ENCODE results near the gene SFMBT2. TPM values are rescaled to one million over a fixed set of nuclear protein-coding genes. Genes with fewer than 3 reads are reported as not detected.

Gene SFMBT2
- total RNA-seq, 4 donors from 2014 or later = 1.2 to 5.5 (median 3.2) TPM

- DNase-seq (ENCODE audit: low spot score in 2 of 2) = no peak
- no peak overlapping the region for H3K4me3 ChIP-seq
- no peak overlapping the region for H3K27ac ChIP-seq
- H3K4me1 ChIP-seq = no peaks in the 10 kb centered on the region
- TF ChIP-seq CTCF (IDR thresholded peaks at IDR 0.05) (no peak), POLR2A (IDR thresholded peaks at IDR 0.05) (no peak), POLR2AphosphoS5 (IDR thresholded peaks at IDR 0.05) (no peak), EP300 (IDR thresholded peaks at IDR 0.05) (no peak)
- peaks cover 18% of the 10 kb centered on the region for H3K36me3 ChIP-seq
- no peaks in the 10 kb centered on the region for H3K27me3 ChIP-seq
- no peaks in the 10 kb centered on the region for H3K9me3 ChIP-seq
- 88% methylated on average over 6 of the region's 6 CpGs for WGBS
These were observed 46.4 kb downstream of the SFMBT2 start for GRCh38 chr10:7364474-7364873.

GRCh38 chr10:7363700-7364099 is 47.1 kb downstream of the SFMBT2 start:
- DNase-seq (ENCODE audit: low spot score in 2 of 2) = no peak
- H3K4me1 ChIP-seq = no peaks in the 10 kb centered on the region
- H3K27me3 ChIP-seq = no peaks in the 10 kb centered on the region
- peaks cover 18% of the 10 kb centered on the region for H3K36me3 ChIP-seq
- no peak overlapping the region for H3K4me3 ChIP-seq
- no peak overlapping the region for H3K27ac ChIP-seq
- WGBS = 89% methylated on average over 6 of the region's 6 CpGs
- TF ChIP-seq POLR2A (IDR thresholded peaks at IDR 0.05) = no peak
- TF ChIP-seq CTCF (IDR thresholded peaks at IDR 0.05) = no peak
- no peak for TF ChIP-seq POLR2AphosphoS5 (IDR thresholded peaks at IDR 0.05)
- no peak for TF ChIP-seq EP300 (IDR thresholded peaks at IDR 0.05)
- H3K9me3 ChIP-seq = no peaks in the 10 kb centered on the region

- no peaks in the 10 kb centered on the region for H3K27me3 ChIP-seq
- no peak overlapping the region for H3K27ac ChIP-seq
- peaks cover 15% of the 10 kb centered on the region for H3K36me3 ChIP-seq
- H3K9me3 ChIP-seq = no peaks in the 10 kb centered on the region
- TF ChIP-seq EP300 (IDR thresholded peaks at IDR 0.05) = no peak
- TF ChIP-seq POLR2A (IDR thresholded peaks at IDR 0.05) = no peak
- TF ChIP-seq POLR2AphosphoS5 (IDR thresholded peaks at IDR 0.05) = no peak
- no peak for TF ChIP-seq CTCF (IDR thresholded peaks at IDR 0.05)
- no peak for DNase-seq (ENCODE audit: low spot score in 2 of 2)
- H3K4me3 ChIP-seq = no peak overlapping the region
- WGBS = 91% methylated on average over 3 of the region's 3 CpGs
- no peaks in the 10 kb centered on the region for H3K4me1 ChIP-seq
These were observed 48.4 kb downstream of the SFMBT2 start for GRCh38 chr10:7362471-7362870.

- DNase-seq (ENCODE audit: low spot score in 2 of 2) = no peak
These were observed 49.5 kb downstream of the SFMBT2 start for GRCh38 chr10:7361316-7361715.

GRCh38 chr10:7359954-7360353 is 50.9 kb downstream of the SFMBT2 start:
- no peak overlapping the region for H3K4me3 ChIP-seq
- TF ChIP-seq EP300 (IDR thresholded peaks at IDR 0.05) = no peak
- no peak for TF ChIP-seq CTCF (IDR thresholded peaks at IDR 0.05)
- TF ChIP-seq POLR2A (IDR thresholded peaks at IDR 0.05) = no peak
- no peak for TF ChIP-seq POLR2AphosphoS5 (IDR thresholded peaks at IDR 0.05)
- H3K4me1 ChIP-seq = no peaks in the 10 kb centered on the region
- 97% methylated on average over 7 of the region's 7 CpGs for WGBS
- no peaks in the 10 kb centered on the region for H3K27me3 ChIP-seq
- H3K9me3 ChIP-seq = no peaks in the 10 kb centered on the region
- H3K36me3 ChIP-seq = peaks cover 6% of the 10 kb centered on the region
- no peak for DNase-seq (ENCODE audit: low spot score in 2 of 2)
- no peak overlapping the region for H3K27ac ChIP-seq

More at GRCh38 chr10:7361316-7361715, 49.5 kb downstream of the SFMBT2 start:
- TF ChIP-seq POLR2A (IDR thresholded peaks at IDR 0.05) (no peak), EP300 (IDR thresholded peaks at IDR 0.05) (no peak), CTCF (IDR thresholded peaks at IDR 0.05) (no peak), POLR2AphosphoS5 (IDR thresholded peaks at IDR 0.05) (no peak)
- 87% methylated on average over 3 of the region's 3 CpGs for WGBS
- Histone ChIP-seq H3K9me3 (no peaks in the 10 kb centered on the region), H3K27ac (no peak overlapping the region), H3K4me3 (no peak overlapping the region), H3K27me3 (no peaks in the 10 kb centered on the region), H3K36me3 (peaks cover 13% of the 10 kb centered on the region), H3K4me1 (no peaks in the 10 kb centered on the region)

Data from suprapubic skin (tissue), 4 donors.